IMR-90 (cell line): ENCODE results near the gene DELE1. TPM values are rescaled to one million over a fixed set of nuclear protein-coding genes. Genes with fewer than 3 reads are reported as not detected.

Source experiments
- ATAC-seq: fragments of 200-7000 bp; cut with Tn5 transposase; 2 replicates; pipeline ENCODE4 v1.9.1; 2020; ENCODE audit warnings: low read depth, mild to moderate bottlenecking, moderate library complexity
- BruUV-seq: library from RNA; stranded (reverse); fragments of 400-500 nt; replicated peaks from 2 replicates; lab custom pipeline; 2021; lab: Mats Ljungman, UMichigan
- CTCF ChIA-PET: fragments of 300-600 bp; formaldehyde crosslinking; extraction: SDS; loops from one replicate; lab custom pipeline; 2021; ENCODE audit warnings: antibody characterized with exemption; lab: Yijun Ruan, JAX
- POLR2A ChIA-PET: fragments of 300-600 bp; sonication (Branson Sonifier 250); formaldehyde crosslinking; loops from one replicate; lab custom pipeline; 2022; ENCODE audit warnings: antibody characterized with exemption; ENCODE audit not compliant: unreplicated experiment; lab: Charles Lee
- DNase-seq: peaks from one replicate; pipeline ENCODE4 v3.0.0; 2013
- H2AFZ ChIP-seq: replicated peaks from 2 replicates; pipeline ENCODE3; 2013; ENCODE audit warnings: low read length, mild to moderate bottlenecking; ENCODE audit not compliant: poor library complexity
- H2AK5ac ChIP-seq: 2 replicates; pipeline ENCODE4 v1.6.1; 2013; ENCODE audit warnings: low read depth, low read length, inconsistent platforms
- H2AK9ac ChIP-seq: replicated peaks from 2 replicates; pipeline ENCODE3; 2013; ENCODE audit warnings: mild to moderate bottlenecking, low read depth, low read length, moderate library complexity; ENCODE audit not compliant: poor library complexity
- H2BK120ac ChIP-seq: 2 replicates; pipeline ENCODE4 v1.6.1; 2013; ENCODE audit warnings: low read depth, low read length, inconsistent platforms
- H2BK15ac ChIP-seq: 3 replicates; pipeline ENCODE4 v1.6.1; 2013; ENCODE audit warnings: low read depth, low read length, inconsistent platforms
- H2BK20ac ChIP-seq: 2 replicates; pipeline ENCODE4 v1.6.1; 2013; ENCODE audit warnings: low read depth, mild to moderate bottlenecking, inconsistent platforms, low read length, moderate library complexity
- H2BK5ac ChIP-seq: 2 replicates; pipeline ENCODE4 v1.6.1; 2013; ENCODE audit warnings: mild to moderate bottlenecking, low read depth, low read length, inconsistent platforms; ENCODE audit not compliant: poor library complexity, severe bottlenecking
- H3K14ac ChIP-seq: replicated peaks from 2 replicates; pipeline ENCODE4 v1.6.1; 2013; ENCODE audit warnings: low read depth, low read length, inconsistent platforms
- H3K18ac ChIP-seq: 2 replicates; pipeline ENCODE4 v1.6.1; 2013; ENCODE audit warnings: low read depth, low read length, control low read depth
- H3K23ac ChIP-seq: 2 replicates; pipeline ENCODE4 v1.6.1; 2013; ENCODE audit warnings: low read depth, low read length, inconsistent platforms
- H3K27ac ChIP-seq: 2 replicates; pipeline ENCODE4 v1.5.1; 2013; ENCODE audit warnings: mild to moderate bottlenecking, control low read depth, low read length; ENCODE audit not compliant: insufficient read depth
- H3K27me3 ChIP-seq: 2 replicates; pipeline ENCODE4 v1.6.1; 2013; ENCODE audit warnings: low read length; ENCODE audit not compliant: control insufficient read depth, insufficient read depth
- H3K36me3 ChIP-seq: 2 replicates; pipeline ENCODE4 v1.6.1; 2013; ENCODE audit warnings: low read length, mixed read lengths; ENCODE audit not compliant: control insufficient read depth, insufficient read depth
- H3K4ac ChIP-seq: 2 replicates; pipeline ENCODE4 v1.6.1; 2013; ENCODE audit warnings: low read depth, low read length, inconsistent platforms
- H3K4me1 ChIP-seq: 2 replicates; pipeline ENCODE4 v1.6.1; 2013; ENCODE audit warnings: low read length, mixed read lengths; ENCODE audit not compliant: control insufficient read depth, insufficient read depth
- H3K4me2 ChIP-seq: 2 replicates; pipeline ENCODE4 v1.6.1; 2013; ENCODE audit warnings: low read depth, mild to moderate bottlenecking, control low read depth, low read length, moderate library complexity
- H3K4me3 ChIP-seq: 2 replicates; pipeline ENCODE4 v1.5.1; 2013; ENCODE audit warnings: low read depth, mild to moderate bottlenecking, control low read depth, low read length, moderate library complexity; ENCODE audit not compliant: insufficient read depth
- H3K56ac ChIP-seq: 2 replicates; pipeline ENCODE4 v1.6.1; 2013; ENCODE audit warnings: low read length, inconsistent platforms; ENCODE audit not compliant: insufficient read depth; ENCODE audit errors: extremely low read depth
- H3K79me1 ChIP-seq, 2 experiments: 2 replicates each; pipeline ENCODE4 v1.6.1; 2013; ENCODE audit warnings: low read length in 2 of 2, inconsistent platforms in 1 of 2, low read depth in 1 of 2
- H3K9ac ChIP-seq: 2 replicates; pipeline ENCODE4 v1.6.1; 2013; ENCODE audit warnings: low read depth, low read length, control low read depth
- H3K9me1 ChIP-seq: 2 replicates; pipeline ENCODE4 v1.6.1; 2013; ENCODE audit warnings: low read length, inconsistent platforms; ENCODE audit not compliant: insufficient read depth
- H3K9me3 ChIP-seq: 2 replicates; pipeline ENCODE4 v1.6.1; 2013; ENCODE audit warnings: low read length; ENCODE audit not compliant: control insufficient read depth, insufficient read depth
- H4K20me1 ChIP-seq: 2 replicates; pipeline ENCODE4 v1.6.1; 2013; ENCODE audit warnings: low read length, inconsistent platforms; ENCODE audit not compliant: insufficient read depth
- H4K5ac ChIP-seq: 2 replicates; pipeline ENCODE4 v1.6.1; 2013; ENCODE audit warnings: mild to moderate bottlenecking, low read depth, low read length, control low read depth
- H4K8ac ChIP-seq, 2 experiments: 2 replicates each; pipeline ENCODE4 v1.6.1; 2013; ENCODE audit warnings: low read depth in 2 of 2, low read length in 2 of 2, control low read depth in 1 of 2, inconsistent platforms in 1 of 2
- H4K91ac ChIP-seq: 2 replicates; pipeline ENCODE4 v1.6.1; 2013; ENCODE audit warnings: low read depth, low read length, inconsistent platforms; ENCODE audit not compliant: insufficient read depth
- BHLHE40 ChIP-seq: fragments of 150-350 bp; IDR thresholded peaks from 2 replicates; pipeline ENCODE4 v1.6.1; 2016; ENCODE audit warnings: mild to moderate bottlenecking, low read depth, low read length
- CEBPB ChIP-seq: IDR thresholded peaks from 2 replicates; pipeline ENCODE4 v1.6.1; 2012; ENCODE audit warnings: low read depth, low read length, improper control_type of control experiment
- CTCF ChIP-seq: conservative IDR thresholded peaks from 2 replicates; pipeline ENCODE4 v1.5.1; 2012; ENCODE audit warnings: mild to moderate bottlenecking, low read depth, low read length, improper control_type of control experiment
- MAFK ChIP-seq: IDR thresholded peaks from 2 replicates; pipeline ENCODE4 v1.6.1; 2012; ENCODE audit warnings: low read depth, low read length, improper control_type of control experiment
- MAZ ChIP-seq: IDR thresholded peaks from 2 replicates; pipeline ENCODE4 v1.6.1; 2012; ENCODE audit warnings: low read depth, mild to moderate bottlenecking, low read length, improper control_type of control experiment, moderate library complexity, borderline replicate concordance
- MXI1 ChIP-seq: IDR thresholded peaks from 2 replicates; pipeline ENCODE4 v1.6.1; 2012; ENCODE audit warnings: low read depth, mild to moderate bottlenecking, low read length, moderate library complexity, borderline replicate concordance
- POLR2A ChIP-seq: IDR thresholded peaks from 2 replicates; pipeline ENCODE4 v1.6.1; 2012; ENCODE audit warnings: mild to moderate bottlenecking, low read depth, low read length
- RAD21 ChIP-seq: IDR thresholded peaks from 2 replicates; pipeline ENCODE4 v1.6.1; 2012; ENCODE audit warnings: low read length, improper control_type of control experiment
- RCOR1 ChIP-seq: IDR thresholded peaks from 2 replicates; pipeline ENCODE4 v1.6.1; 2012; ENCODE audit warnings: mild to moderate bottlenecking, low read length, improper control_type of control experiment; ENCODE audit not compliant: insufficient replicate concordance
- SMC3 ChIP-seq: fragments of 150-350 bp; IDR thresholded peaks from 2 replicates; pipeline ENCODE4 v1.6.1; 2016; ENCODE audit warnings: low read depth, mild to moderate bottlenecking, antibody characterized with exemption, low read length, moderate library complexity
- USF2 ChIP-seq: fragments of 150-350 bp; IDR thresholded peaks from 2 replicates; pipeline ENCODE4 v1.6.1; 2017; ENCODE audit warnings: mild to moderate bottlenecking, antibody characterized with exemption, low read length, low read depth
- WGBS, 2 experiments: methylation state at CpG; one replicate each; pipeline versions ENCODE4 v1.1.5 to v1.1.7; 2013; ENCODE audit warnings: missing lambda C conversion rate in 2 of 2; ENCODE audit not compliant: insufficient read length in 1 of 2; ENCODE audit errors: extremely low coverage in 2 of 2; 5-methylcytosine and 5-hydroxymethylcytosine counted together
- dilution Hi-C: fragments of 300-500 bp; cut with HindIII; formaldehyde crosslinking; loops from one replicate; pipeline ENCODE4 v1.14.3; 2018; ENCODE audit warnings: low sequenced_read_pairs; ENCODE audit not compliant: unreplicated experiment
- in situ Hi-C: fragments of 300-500 bp; cut with MboI; formaldehyde crosslinking; loops from 3 replicates; pipeline ENCODE4 v1.14.3; 2019; ENCODE audit warnings: low sequenced_read_pairs, inconsistent platforms, mixed read lengths
- intact Hi-C: fragments of 100-400 bp; cut with micrococcal nuclease; formaldehyde crosslinking; loops from 2 replicates; pipeline ENCODE4 v1.10.0; 2022
- polyA plus RNA-seq, 3 experiments: library from polyadenylated mRNA; depleted of rRNA; stranded (reverse); fragments of >200 nt; gene quantifications; 2 replicates each; pipeline ENCODE4 v1.2.3, GENCODE V29; 2012; ENCODE audit warnings: low replicate concordance in 1 of 3
- total RNA-seq: library from RNA; depleted of rRNA; stranded (reverse); fragments of >200 nt; gene quantifications from 2 replicates; pipeline ENCODE4 v1.2.3, GENCODE V29; 2012

Gene DELE1
- total and polyA plus RNA-seq, 2 of the 4 experiments (the other 2 are of a cell fraction): 28.0 to 66.1 TPM

- WGBS, 2 experiments: no CpG with 5 or more reads among the region's 3 CpGs
- H2BK5ac ChIP-seq: no peak overlapping the region
- no peak overlapping the region for H3K4ac ChIP-seq
- ATAC-seq (no peak), DNase-seq (no peak)
- no peak overlapping the region for H2AFZ ChIP-seq
- intact Hi-C loops (no loop called here), dilution Hi-C loops (no loop called here), in situ Hi-C loops (no loop called here)
- H3K18ac ChIP-seq: no peak overlapping the region
- no peak overlapping the region for H3K4me2 ChIP-seq
- H3K79me1 ChIP-seq: no peaks in the 10 kb centered on the region
- H3K4me3 ChIP-seq: no peak overlapping the region
- H3K4me1 ChIP-seq: no peaks in the 10 kb centered on the region
- no peak overlapping the region for H2BK20ac ChIP-seq
- TF ChIP-seq RAD21 (no peak), RCOR1 (no peak), SMC3 (no peak), MXI1 (no peak), POLR2A (no peak), USF2 (no peak), CEBPB (no peak), BHLHE40 (no peak), MAFK (no peak), MAZ (no peak), CTCF (no peak)
- H3K27me3 ChIP-seq: peaks cover 32% of the 10 kb centered on the region
- no peaks in the 10 kb centered on the region for H3K36me3 ChIP-seq
- no peak overlapping the region for H3K27ac ChIP-seq
- no peak overlapping the region for H3K14ac ChIP-seq
- no TSS peak for BruUV-seq
- no peak overlapping the region for H2BK15ac ChIP-seq
- H3K56ac ChIP-seq: no peak overlapping the region
- no peak overlapping the region for H4K5ac ChIP-seq
- H2AK9ac ChIP-seq: no peak overlapping the region
- no peak overlapping the region for H3K23ac ChIP-seq
- H2BK120ac ChIP-seq: no peak overlapping the region
- ChIA-PET CTCF (no interaction called here), POLR2A (no interaction called here)
- H3K9ac ChIP-seq: no peak overlapping the region
- no peaks in the 10 kb centered on the region for H4K20me1 ChIP-seq
- H2AK5ac ChIP-seq: no peak overlapping the region
- no peaks in the 10 kb centered on the region for H3K9me3 ChIP-seq
- no peaks in the 10 kb centered on the region for H3K9me1 ChIP-seq
- H4K8ac ChIP-seq: no peak overlapping the region
- no peak overlapping the region for H4K91ac ChIP-seq
Observed at GRCh38 chr5:141950207-141951005, 26.7 kb downstream of the DELE1 start.
